ENCODE results near the gene DIAPH3. TPM values are rescaled to one million over a fixed set of nuclear protein-coding genes. Genes with fewer than 3 reads are reported as not detected.

DIAPH3 gene
- total and polyA plus RNA-seq, 2 of the 4 experiments (the other 2 are of a cell fraction) = 8.9 to 9.3 TPM

DNA sequence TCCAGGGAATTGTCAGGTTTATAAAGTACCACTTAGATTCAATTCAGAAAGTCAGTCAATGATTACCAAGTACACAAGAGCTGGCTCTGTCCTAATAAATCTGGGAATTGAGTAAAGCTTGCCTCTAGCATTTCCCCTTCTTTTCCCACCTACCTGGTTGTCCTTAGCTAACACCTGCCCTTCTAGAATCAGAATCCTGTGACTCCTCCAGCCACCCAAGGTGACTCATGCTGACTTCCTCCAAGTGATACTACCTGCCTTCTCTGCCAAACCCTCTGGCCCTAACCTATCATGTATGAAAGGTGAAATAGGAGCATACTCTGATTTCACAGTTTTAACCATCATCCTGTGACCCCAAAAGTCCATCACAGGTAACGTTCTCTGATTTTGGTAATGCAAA lies 151.2 kb downstream of the DIAPH3 start:
- Histone ChIP-seq H3K9me1 (ENCODE audit: insufficient read depth, low read length) (no peaks in the 10 kb centered on the region; the same call in 1 of the 2 replicates), H2BK120ac (ENCODE audit: low read depth, low read length) (no peak overlapping the region), H2BK20ac (ENCODE audit: low read depth, low read length) (no peak overlapping the region), H4K91ac (ENCODE audit: insufficient read depth, low read depth, low read length) (no peak overlapping the region), H3K23ac (ENCODE audit: low read depth, low read length) (no peak overlapping the region), H2AK5ac (ENCODE audit: low read depth, low read length) (no peak overlapping the region), H3K79me1 (ENCODE audit: low read depth in 1 of 2, low read length in 2 of 2) (peaks cover 3 to 15% of the 10 kb centered on the region in 2 experiments; a peak in 3 of 4 replicates), H4K20me1 (ENCODE audit: insufficient read depth, low read length) (no peaks in the 10 kb centered on the region), H3K4me2 (ENCODE audit: low read depth, low read length) (no peak overlapping the region), H3K56ac (ENCODE audit: extremely low read depth, insufficient read depth, low read length) (no peak overlapping the region), H3K9me3 (ENCODE audit: control insufficient read depth, insufficient read depth, low read length) (no peaks in the 10 kb centered on the region), H2AK9ac (replicated peaks; ENCODE audit: low read depth, low read length, poor library complexity) (no peak overlapping the region), H4K5ac (ENCODE audit: low read depth, low read length) (no peak overlapping the region), H3K4me1 (ENCODE audit: control insufficient read depth, insufficient read depth, low read length) (no peaks in the 10 kb centered on the region), H3K18ac (ENCODE audit: low read depth, low read length) (no peak overlapping the region), H3K14ac (replicated peaks; ENCODE audit: low read depth, low read length) (no peak overlapping the region), H3K27ac (ENCODE audit: insufficient read depth, low read length) (no peak overlapping the region), H3K4me3 (ENCODE audit: insufficient read depth, low read depth, low read length) (no peak overlapping the region), H3K27me3 (ENCODE audit: control insufficient read depth, insufficient read depth, low read length) (no peaks in the 10 kb centered on the region), H4K8ac (ENCODE audit: low read depth in 2 of 2, low read length in 2 of 2) (no peak overlapping the region), H3K36me3 (ENCODE audit: control insufficient read depth, insufficient read depth, low read length) (no peaks in the 10 kb centered on the region), H3K4ac (ENCODE audit: low read depth, low read length) (no peak overlapping the region), H3K9ac (ENCODE audit: low read depth, low read length) (no peak overlapping the region), H2BK15ac (ENCODE audit: low read depth, low read length) (no peak overlapping the region), H2BK5ac (ENCODE audit: low read depth, low read length, poor library complexity, severe bottlenecking) (no peak overlapping the region), H2AFZ (replicated peaks; ENCODE audit: low read length, poor library complexity) (no peak overlapping the region)
- BruUV-seq (replicated peaks) = no TSS peak
- CTCF ChIA-PET = no interaction called here
- intact Hi-C loops (cut with micrococcal nuclease) = no loop called here
- TF ChIP-seq FOS (IDR thresholded peaks at IDR 0.05; ENCODE audit: low read depth, low read length) (no peak), SMC3 (IDR thresholded peaks at IDR 0.05; ENCODE audit: low read depth, low read length) (no peak), NFE2L2 (IDR thresholded peaks at IDR 0.05; ENCODE audit: low read depth, low read length) (no peak), CEBPB (IDR thresholded peaks at IDR 0.05; ENCODE audit: low read depth, low read length) (no peak), MXI1 (IDR thresholded peaks at IDR 0.05; ENCODE audit: borderline replicate concordance, low read depth, low read length) (no peak), MAFK (IDR thresholded peaks at IDR 0.05; ENCODE audit: low read depth, low read length) (no peak), USF2 (IDR thresholded peaks at IDR 0.05; ENCODE audit: low read depth, low read length) (no peak), RAD21 (IDR thresholded peaks at IDR 0.05; ENCODE audit: low read length) (no peak), MAZ (IDR thresholded peaks at IDR 0.05; ENCODE audit: borderline replicate concordance, low read depth, low read length) (no peak), POLR2A (IDR thresholded peaks at IDR 0.05; ENCODE audit: low read depth, low read length) (no peak), RCOR1 (IDR thresholded peaks at IDR 0.05; ENCODE audit: insufficient replicate concordance, low read length) (no peak)
- TF ChIP-seq, protein P1, sequence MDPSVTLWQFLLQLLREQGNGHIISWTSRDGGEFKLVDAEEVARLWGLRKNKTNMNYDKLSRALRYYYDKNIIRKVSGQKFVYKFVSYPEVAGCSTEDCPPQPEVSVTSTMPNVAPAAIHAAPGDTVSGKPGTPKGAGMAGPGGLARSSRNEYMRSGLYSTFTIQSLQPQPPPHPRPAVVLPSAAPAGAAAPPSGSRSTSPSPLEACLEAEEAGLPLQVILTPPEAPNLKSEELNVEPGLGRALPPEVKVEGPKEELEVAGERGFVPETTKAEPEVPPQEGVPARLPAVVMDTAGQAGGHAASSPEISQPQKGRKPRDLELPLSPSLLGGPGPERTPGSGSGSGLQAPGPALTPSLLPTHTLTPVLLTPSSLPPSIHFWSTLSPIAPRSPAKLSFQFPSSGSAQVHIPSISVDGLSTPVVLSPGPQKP (IDR thresholded peaks at IDR 0.05; ENCODE audit: borderline replicate concordance, low read depth, low read length) = no peak
- TF ChIP-seq, protein P2, sequence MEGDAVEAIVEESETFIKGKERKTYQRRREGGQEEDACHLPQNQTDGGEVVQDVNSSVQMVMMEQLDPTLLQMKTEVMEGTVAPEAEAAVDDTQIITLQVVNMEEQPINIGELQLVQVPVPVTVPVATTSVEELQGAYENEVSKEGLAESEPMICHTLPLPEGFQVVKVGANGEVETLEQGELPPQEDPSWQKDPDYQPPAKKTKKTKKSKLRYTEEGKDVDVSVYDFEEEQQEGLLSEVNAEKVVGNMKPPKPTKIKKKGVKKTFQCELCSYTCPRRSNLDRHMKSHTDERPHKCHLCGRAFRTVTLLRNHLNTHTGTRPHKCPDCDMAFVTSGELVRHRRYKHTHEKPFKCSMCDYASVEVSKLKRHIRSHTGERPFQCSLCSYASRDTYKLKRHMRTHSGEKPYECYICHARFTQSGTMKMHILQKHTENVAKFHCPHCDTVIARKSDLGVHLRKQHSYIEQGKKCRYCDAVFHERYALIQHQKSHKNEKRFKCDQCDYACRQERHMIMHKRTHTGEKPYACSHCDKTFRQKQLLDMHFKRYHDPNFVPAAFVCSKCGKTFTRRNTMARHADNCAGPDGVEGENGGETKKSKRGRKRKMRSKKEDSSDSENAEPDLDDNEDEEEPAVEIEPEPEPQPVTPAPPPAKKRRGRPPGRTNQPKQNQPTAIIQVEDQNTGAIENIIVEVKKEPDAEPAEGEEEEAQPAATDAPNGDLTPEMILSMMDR (conservative IDR thresholded peaks at IDR 0.05; ENCODE audit: low read depth, low read length) = no peak
- dilution Hi-C loops (cut with HindIII; ENCODE audit: low sequenced_read_pairs, unreplicated experiment) = no loop called here
- POLR2A ChIA-PET (ENCODE audit: unreplicated experiment) = no interaction called here
- DNase-seq = no peak
- WGBS, 2 experiments (ENCODE audit: extremely low coverage in 2 of 2, insufficient read length in 1 of 2) = no CpG with 5 or more reads among the region's 1 CpG
- ATAC-seq (ENCODE audit: low read depth) = no peak
- in situ Hi-C loops (cut with MboI; ENCODE audit: low sequenced_read_pairs) = no loop called here
